Brain microvascular endothelial cell (primary cell): ENCODE data around the gene ABCC6.

Experiments
- DNase-seq: peaks from one replicate; pipeline ENCODE4 v3.0.0-alpha.2; 2020
- H3K27ac ChIP-seq: fragments of 250-450 bp; sonication (Bioruptor Pico); 2 replicates; pipeline ENCODE4 v1.5.1; 2020; ENCODE audit warnings: mild to moderate bottlenecking, moderate library complexity
- H3K27me3 ChIP-seq: fragments of 250-450 bp; sonication (Bioruptor Pico); replicated peaks from 2 replicates; pipeline ENCODE4 v1.5.1; 2020; ENCODE audit warnings: mild to moderate bottlenecking
- H3K36me3 ChIP-seq: fragments of 250-450 bp; sonication (Bioruptor Pico); replicated peaks from 2 replicates; pipeline ENCODE4 v1.5.1; 2020; ENCODE audit warnings: mild to moderate bottlenecking
- H3K4me3 ChIP-seq: 2 replicates; pipeline ENCODE4 v1.5.1; 2011; ENCODE audit warnings: low read depth, mild to moderate bottlenecking, control low read depth, low read length, moderate library complexity
- in situ Hi-C: cut with HindIII; loops from 2 replicates; pipeline ENCODE4 v1.10.0; 2017; ENCODE audit warnings: low sequenced_read_pairs, low pct_ligation_motif_present
- TF ChIP-seq, protein P1 (sequence below): IDR thresholded peaks from 2 replicates; pipeline ENCODE4 v1.5.1; 2011; ENCODE audit warnings: low read depth, mild to moderate bottlenecking, moderate library complexity, low read length, control low read depth, inconsistent platforms; ENCODE audit errors: missing control alignments

ABCC6 gene

DNA sequence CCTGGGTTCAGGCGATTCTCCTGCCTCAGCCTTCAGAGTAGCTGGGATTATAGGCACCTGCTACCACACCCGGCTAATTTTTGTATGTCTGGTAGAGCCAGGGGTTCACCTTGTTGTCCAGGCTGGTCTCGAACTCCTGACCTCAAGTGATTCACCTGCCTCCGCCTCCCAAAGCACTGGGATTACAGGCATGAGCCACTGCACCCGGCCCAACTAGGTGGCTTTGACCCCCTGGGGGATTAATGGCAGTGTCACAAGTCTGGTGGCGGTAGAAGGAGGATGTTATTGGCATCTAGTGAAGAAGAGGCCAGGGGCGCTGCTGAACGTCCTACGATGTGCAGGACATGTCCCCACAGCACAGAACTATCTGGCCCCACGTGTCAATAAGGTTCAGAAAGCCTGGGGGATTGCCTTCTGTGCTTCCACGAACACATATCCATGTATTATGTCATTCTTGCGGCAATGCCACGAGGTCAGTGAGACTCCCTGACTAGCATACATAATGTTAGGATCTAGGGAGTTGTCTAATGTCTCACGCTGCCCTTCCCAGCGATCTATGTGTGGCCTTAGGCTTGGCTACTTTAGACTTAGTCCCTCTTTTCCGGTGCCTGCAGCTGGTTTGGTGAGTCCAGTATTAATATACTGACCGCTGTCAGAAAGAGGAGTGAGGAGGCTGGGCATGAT lies 75.8 kb downstream of the ABCC6 start:
- Histone ChIP-seq H3K27me3 (no peaks in the 10 kb centered on the region), H3K27ac (no peak overlapping the region), H3K36me3 (peaks cover 24% of the 10 kb centered on the region), H3K4me3 (no peak overlapping the region)
- TF ChIP-seq, protein P1, sequence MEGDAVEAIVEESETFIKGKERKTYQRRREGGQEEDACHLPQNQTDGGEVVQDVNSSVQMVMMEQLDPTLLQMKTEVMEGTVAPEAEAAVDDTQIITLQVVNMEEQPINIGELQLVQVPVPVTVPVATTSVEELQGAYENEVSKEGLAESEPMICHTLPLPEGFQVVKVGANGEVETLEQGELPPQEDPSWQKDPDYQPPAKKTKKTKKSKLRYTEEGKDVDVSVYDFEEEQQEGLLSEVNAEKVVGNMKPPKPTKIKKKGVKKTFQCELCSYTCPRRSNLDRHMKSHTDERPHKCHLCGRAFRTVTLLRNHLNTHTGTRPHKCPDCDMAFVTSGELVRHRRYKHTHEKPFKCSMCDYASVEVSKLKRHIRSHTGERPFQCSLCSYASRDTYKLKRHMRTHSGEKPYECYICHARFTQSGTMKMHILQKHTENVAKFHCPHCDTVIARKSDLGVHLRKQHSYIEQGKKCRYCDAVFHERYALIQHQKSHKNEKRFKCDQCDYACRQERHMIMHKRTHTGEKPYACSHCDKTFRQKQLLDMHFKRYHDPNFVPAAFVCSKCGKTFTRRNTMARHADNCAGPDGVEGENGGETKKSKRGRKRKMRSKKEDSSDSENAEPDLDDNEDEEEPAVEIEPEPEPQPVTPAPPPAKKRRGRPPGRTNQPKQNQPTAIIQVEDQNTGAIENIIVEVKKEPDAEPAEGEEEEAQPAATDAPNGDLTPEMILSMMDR: no peak
- DNase-seq: no peak
- in situ Hi-C loops: no loop called here

DNA sequence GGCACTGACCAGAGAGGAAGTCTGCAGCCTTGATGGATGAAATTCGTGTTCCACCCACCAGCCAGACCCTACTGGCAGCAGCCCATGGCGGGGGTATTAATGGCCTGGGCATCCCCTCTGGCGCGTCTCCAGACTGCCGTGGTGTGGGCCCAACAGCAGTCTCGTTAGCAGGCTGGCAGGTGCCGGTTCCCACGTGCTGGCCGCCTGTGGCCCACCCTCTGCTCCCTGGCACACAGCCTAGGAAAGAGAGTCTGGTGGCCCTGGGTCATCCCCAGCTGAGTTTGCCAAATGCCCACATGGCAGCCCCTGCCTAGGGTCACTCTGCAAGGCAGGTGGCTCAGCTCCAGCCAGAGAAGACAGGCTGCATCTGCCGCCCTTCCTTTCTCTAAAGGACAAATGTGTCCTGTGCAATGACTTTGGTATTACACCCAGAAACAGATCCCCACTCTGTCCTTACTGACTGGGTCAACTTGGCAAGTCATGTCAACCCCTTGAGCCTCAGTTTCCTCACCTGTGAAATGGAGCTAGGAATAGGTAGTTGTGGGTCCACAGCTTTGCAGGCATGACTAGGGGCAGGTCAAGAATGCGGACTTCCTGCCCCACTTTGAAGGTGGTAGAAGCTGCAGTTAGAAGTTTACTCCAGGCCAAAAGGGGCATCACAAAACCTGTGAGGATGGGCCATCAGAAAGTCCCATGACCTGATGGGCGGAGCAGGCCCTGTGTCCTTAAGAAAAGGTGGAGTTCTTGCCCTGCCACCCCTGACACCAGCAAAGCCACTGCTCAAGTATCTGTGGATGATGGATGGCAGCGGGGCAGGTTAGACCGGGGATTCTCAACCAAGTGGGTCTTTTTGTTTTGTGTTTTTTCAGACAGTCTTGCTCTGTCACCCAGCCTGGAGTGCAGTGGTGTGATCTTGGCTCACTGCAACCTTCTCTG lies 76.6 kb downstream of the ABCC6 start:
- H3K4me3 ChIP-seq: no peak overlapping the region
- in situ Hi-C loops: no loop called here
- peaks cover 30% of the 10 kb centered on the region for H3K36me3 ChIP-seq
- TF ChIP-seq, protein P1: no peak
- no peaks in the 10 kb centered on the region for H3K27me3 ChIP-seq
- DNase-seq: no peak
- no peak overlapping the region for H3K27ac ChIP-seq

DNA sequence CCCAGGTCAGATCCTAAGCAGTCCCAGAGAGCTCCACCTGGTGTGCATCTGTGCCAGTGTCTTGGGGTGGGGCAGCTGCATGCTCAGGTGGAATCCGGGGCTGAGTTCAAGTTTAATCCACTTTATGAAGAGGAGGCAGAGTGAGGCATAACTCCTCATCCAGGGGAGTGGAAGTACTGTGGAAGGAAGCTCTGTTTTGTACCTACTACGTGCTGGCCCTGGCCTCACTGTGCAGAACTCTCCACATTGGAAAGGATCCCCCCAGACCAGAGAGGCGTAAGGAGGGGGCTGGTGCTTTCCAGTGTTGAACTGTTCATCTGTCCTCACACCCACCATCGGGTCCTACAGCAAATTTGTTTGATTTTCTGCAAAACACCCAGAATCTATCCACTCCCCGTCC lies 78.0 kb downstream of the ABCC6 start:
- TF ChIP-seq, protein P1: no peak
- H3K27ac ChIP-seq: no peak overlapping the region
- no peak for DNase-seq
- H3K27me3 ChIP-seq: no peaks in the 10 kb centered on the region
- H3K4me3 ChIP-seq: no peak overlapping the region
- peaks cover 41% of the 10 kb centered on the region for H3K36me3 ChIP-seq
- in situ Hi-C loops: no loop called here

DNA sequence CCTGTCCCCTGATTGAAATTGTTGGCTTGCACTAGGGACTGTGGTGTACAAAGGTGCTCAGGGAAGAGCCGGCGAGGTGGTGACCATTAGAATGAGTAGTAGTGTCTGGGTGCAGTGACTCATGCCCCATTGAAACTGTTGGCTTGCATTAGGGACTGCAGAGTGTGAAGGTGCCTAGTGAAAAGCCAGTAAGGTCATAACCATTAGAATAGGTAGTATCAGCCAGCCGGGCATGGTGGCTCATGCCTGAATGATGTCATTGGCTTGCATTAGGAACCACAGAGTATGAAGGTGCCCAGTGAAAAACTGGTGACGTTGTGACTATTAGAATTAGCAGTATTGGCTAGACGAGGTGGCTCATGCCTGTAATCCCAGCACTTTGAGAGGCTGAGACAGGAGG lies 78.9 kb downstream of the ABCC6 start:
- in situ Hi-C loops: no loop called here
- Histone ChIP-seq H3K27ac (no peak overlapping the region), H3K36me3 (peaks cover 41% of the 10 kb centered on the region), H3K4me3 (no peak overlapping the region), H3K27me3 (no peaks in the 10 kb centered on the region)
- DNase-seq: no peak
- TF ChIP-seq, protein P1: no peak

DNA sequence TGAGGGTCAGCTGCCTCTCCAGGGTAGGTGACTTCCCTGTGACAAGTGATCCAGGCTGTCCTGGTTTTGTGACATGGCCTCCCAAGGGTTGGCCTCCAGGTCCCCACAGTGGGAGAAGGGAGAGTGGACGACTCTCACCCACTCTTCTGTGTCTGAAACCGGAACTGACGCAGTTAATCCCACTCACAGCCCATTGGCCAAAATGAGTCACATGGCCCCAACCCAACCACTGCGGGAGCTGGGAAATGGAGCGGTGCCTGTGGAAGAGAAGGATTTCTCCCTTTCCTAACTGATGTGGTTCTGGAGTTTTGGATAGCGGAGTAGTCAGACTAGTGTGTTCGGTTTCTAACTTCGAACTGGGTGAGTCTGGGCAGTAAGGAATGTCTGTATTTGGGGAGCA lies 79.4 kb downstream of the ABCC6 start:
- in situ Hi-C loops: no loop called here
- Histone ChIP-seq H3K27me3 (no peaks in the 10 kb centered on the region), H3K27ac (no peak overlapping the region), H3K4me3 (no peak overlapping the region), H3K36me3 (peaks cover 44% of the 10 kb centered on the region)
- DNase-seq: no peak
- TF ChIP-seq, protein P1: no peak
